ENCODE measurements around the gene PLEKHM1.
"Not testable (repeated sequence)": the region's sequence is repeated elsewhere in the genome, so short reads cannot be mapped to it uniquely, and the experiment has no call there.

DNA sequence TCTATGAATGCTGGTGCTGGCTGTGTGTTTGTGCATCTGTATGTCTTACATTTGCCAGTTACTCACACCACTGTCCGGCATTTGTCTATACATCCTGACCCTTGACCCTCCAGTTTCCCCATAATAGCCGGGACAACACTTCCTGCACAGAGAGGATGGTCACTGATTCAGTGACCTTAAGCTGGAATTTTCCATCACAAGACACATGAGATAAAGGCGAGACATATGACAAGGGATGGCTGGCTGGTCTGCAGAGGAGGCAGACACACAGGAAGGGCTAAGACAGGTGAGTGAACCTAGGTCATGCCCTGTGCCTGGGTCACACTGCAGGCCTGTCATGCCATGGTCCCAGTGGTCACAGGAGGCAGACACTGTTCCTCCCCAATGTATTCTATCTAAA, 18.3 kb downstream of the PLEKHM1 start:
- not testable (repeated sequence) for TF ChIP-seq POLR2A (IDR thresholded peaks at IDR 0.05; ENCODE audit: low read depth, low read length); PAX5 (IDR thresholded peaks at IDR 0.05; ENCODE audit: insufficient read depth, low read length, severe bottlenecking); POU2F2 (IDR thresholded peaks at IDR 0.05; ENCODE audit: low read depth, low read length); TAF1 (IDR thresholded peaks at IDR 0.05; ENCODE audit: low read depth, low read length); POLR2AphosphoS5 (IDR thresholded peaks at IDR 0.05; ENCODE audit: low read depth, low read length)

Measured in GM12891 (cell line).